Stimulated activated CD8-positive, alpha-beta memory T cell treated with anti-CD3 and anti-CD28 coated beads, Interleukin-4, amount 100 ng/mL, for 24 hours (primary cell): Measurements from ENCODE around the gene BNIPL.

Experiments used
- DNase-seq: peaks from one replicate; pipeline ENCODE4 v3.0.0-alpha.2; 2020; ENCODE audit warnings: low read depth

Gene BNIPL

GRCh38 chr1:151059109-151060006, 23.0 kb downstream of the BNIPL start, which contains the start of gene CDC42SE1:
CDC42SE1 (minus strand) TSS chr1:151059622; CDS start chr1:151055730, 3,892 bp downstream.
- peak; percentile 76 for DNase-seq

GRCh38 chr1:151060007-151060656, 23.7 kb downstream of the BNIPL start, which contains the start of gene MLLT11:
MLLT11 (plus strand) TSS chr1:151060397; CDS start chr1:151067225, 6,828 bp downstream.
- no peak for DNase-seq

- DNase-seq = no peak
These were observed 24.5 kb downstream of the BNIPL start for GRCh38 chr1:151060657-151061421.

- DNase-seq = no peak
These were observed 25.3 kb downstream of the BNIPL start for GRCh38 chr1:151061704-151062103.

GRCh38 chr1:151062741-151063371, 26.5 kb downstream of the BNIPL start:
- DNase-seq = no peak

- no peak for DNase-seq
These were observed 28.8 kb downstream of the BNIPL start for GRCh38 chr1:151065089-151065645.

GRCh38 chr1:151067185-151067584, 30.8 kb downstream of the BNIPL start:
- DNase-seq = no peak

GRCh38 chr1:151069103-151069486, 32.7 kb downstream of the BNIPL start:
- DNase-seq = no peak

GRCh38 chr1:151070474-151071276, 34.3 kb downstream of the BNIPL start, which contains the start of gene GABPB2:
GABPB2 (plus strand) TSS chr1:151070761; CDS start chr1:151088190, 17,429 bp downstream.
- DNase-seq = peak; percentile 84

- DNase-seq = no peak
These were observed 35.8 kb downstream of the BNIPL start for GRCh38 chr1:151072224-151072623.

GRCh38 chr1:151085953-151086559, 49.7 kb downstream of the BNIPL start:
- no peak for DNase-seq
